HG03565 (cell line): ENCODE results near the gene MAGEA9B.
"Not testable (repeated sequence)": the region's sequence is repeated elsewhere in the genome, so short reads cannot be mapped to it uniquely, and the experiment has no call there.

Source experiments
- ATAC-seq: cut with Tn5 transposase; IDR thresholded peaks from one replicate; pipeline ENCODE4 v1.9.1; 2021; ENCODE audit warnings: mild to moderate bottlenecking, moderate library complexity; ENCODE audit not compliant: unreplicated experiment

Gene MAGEA9B, protein sequence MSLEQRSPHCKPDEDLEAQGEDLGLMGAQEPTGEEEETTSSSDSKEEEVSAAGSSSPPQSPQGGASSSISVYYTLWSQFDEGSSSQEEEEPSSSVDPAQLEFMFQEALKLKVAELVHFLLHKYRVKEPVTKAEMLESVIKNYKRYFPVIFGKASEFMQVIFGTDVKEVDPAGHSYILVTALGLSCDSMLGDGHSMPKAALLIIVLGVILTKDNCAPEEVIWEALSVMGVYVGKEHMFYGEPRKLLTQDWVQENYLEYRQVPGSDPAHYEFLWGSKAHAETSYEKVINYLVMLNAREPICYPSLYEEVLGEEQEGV

DNA sequence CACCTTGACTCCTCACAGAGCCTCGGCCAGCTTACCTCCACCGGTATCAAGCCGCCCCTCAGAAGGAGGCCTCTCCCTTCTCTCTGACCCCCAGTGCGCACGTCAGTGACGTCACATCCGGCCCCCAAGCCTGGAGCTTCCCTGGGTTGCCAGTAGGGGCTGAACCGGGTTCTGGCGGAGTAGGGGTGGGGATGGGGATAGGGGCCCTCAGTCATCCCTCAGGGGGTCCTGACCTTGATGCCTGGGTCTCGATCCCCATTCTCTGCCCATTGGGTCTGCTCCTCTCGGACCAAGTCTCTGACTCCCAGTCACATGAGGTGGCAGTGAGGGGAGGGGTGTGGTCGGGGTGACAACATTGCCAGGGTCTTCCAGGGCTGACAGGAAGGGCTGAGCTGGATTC, at the start of gene MAGEA9B:
Gene MAGEA9B (minus strand): TSS at position 101 of the 400 bp plus-strand sequence. CDS start 4,280 bp downstream, outside the sequence.
- ATAC-seq: not testable (repeated sequence)

DNA sequence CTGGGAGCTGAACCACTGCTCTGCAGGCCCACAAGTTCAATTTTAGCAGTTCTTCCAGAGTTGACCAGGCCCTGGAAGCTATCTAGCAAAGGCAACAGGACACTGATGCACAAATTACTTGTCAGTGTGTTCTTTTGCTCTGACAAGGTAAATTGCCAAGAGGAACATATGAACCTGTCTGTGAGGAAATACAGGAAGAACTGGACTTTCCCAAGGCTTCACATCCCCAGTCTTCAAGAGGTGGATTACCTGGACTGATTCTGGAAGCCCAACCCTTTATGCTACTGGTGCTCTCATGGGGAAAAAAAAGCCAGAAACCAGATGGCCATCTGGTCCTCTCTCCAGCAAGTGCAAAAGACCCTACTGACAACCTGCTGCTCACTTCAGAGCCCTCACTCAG, 46.3 kb upstream of the MAGEA9B start:
- no peak for ATAC-seq

DNA sequence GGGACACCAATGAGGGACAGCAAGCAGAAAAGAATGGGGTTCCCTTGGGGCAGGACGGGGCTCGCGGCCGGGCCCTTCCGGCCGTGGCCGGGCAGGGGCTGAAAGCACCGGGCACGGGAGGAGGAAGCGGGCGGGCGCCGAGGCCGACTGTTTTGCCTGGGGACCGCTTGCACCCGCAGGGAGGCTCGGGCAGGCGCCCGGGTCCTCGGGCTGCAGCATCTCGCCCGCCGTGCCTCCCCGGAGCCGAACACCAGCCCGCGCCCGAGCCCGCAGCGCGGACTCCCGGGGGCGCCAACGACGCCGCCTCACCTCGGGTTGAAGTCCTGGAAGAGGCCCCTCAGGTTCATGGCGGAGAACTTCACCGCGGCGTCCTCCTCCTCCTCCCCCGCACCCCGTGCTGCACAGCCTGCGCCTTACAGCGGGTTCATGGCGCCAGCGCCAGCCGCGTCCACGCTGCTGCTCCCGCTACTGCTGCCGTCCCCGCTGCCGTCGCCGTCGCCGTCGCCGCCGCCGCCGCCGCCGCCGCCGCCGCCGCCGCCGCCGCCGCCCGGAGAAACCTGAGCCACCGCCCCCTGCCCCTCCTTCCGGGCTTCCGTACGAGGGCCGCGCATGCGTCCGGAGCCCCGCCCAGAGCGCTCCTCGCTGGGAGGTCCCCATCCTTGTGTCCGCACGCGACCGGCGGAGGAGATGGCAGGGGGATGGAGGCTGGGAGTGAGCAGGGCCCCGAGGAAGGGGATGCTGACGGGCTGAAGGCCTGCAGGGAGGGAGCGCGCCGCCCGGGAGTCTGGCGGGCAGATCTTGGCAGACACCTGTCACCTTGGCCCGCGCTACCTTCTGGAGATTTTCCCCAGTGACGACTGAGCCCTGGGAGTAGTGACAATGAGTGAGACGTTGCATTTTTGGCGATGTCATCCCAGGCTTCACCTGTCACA, 44.2 kb upstream of the MAGEA9B start, which contains the start of gene TMEM185A:
Gene TMEM185A (minus strand): TSS at position 559 of the 932 bp plus-strand sequence. CDS start 212 bp downstream, at position 347.
- ATAC-seq: peak; percentile 88

DNA sequence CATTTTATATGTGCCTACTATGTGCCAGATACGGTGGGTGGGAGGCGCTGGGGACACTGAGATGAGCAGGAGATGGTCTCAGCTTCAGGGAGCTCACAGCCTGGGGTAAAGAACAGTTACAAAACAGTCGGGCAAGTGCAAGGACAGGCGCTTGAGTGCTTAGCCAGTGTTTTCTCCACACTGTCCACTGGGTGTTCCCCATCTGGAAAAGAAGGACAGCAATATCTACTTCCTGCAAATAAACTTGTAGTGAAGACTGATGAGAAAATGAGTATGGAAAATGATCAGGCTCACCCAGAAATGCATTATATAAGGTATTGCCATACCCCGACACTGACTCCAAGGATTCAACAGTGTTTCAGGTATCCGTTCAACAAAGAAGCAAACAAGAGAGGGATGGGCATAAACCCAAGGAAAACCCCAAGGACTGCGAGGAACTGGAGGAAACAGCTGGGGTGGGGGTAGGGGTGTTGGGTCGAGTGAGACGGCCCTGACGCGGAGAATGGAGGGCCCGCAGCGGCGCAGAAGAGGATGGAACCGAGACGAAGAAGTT, 43.5 kb upstream of the MAGEA9B start:
- no peak for ATAC-seq

DNA sequence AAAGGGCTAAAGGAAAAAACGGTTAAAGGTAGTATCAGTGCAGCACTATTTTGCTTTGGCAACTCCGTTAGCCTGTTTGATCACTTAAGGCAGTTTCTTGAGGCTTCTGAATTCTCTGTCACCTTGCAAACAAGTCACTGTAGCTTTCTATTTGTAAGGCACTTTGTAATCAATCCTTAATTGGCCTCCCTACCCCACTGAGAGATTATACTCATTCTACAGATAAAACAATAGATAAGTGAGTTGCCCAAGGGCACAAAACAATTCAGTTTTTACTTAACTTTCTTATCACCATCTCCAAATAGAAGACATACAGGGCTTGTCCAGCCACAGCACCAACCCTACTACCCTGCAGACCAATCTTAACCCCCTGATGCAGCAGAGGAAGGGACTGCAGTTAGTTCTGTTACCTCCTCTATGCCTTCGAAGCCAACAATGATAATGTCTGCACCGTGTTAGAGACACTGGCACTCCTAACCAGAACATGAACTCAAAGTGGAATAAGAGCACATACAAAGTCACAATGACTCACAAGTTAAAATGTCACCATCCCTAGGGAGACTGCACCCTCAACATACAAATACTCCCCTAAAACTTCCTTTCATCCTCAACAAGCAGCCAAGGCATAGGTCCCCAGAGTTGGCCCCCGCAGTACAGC, 42.6 kb upstream of the MAGEA9B start:
- ATAC-seq: no peak

DNA sequence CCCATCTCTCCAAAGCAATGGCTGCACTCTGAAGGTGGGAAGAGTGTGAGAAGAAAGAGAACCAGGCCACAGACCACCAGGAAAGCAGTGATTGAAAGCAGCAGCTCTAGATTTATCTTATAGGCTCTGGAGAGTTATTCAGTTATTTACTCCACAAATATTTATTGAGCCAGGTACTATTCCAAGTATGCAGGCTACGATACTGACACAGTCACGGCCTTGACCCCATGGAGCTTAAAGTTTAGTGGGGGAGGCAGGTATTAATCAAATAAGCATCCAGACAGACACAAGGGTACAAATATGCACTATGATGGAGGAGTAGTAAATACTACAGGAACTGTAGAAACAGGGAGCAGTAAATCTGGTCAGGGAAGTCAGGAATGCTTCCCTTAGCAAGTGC, 41.5 kb upstream of the MAGEA9B start:
- no peak for ATAC-seq

DNA sequence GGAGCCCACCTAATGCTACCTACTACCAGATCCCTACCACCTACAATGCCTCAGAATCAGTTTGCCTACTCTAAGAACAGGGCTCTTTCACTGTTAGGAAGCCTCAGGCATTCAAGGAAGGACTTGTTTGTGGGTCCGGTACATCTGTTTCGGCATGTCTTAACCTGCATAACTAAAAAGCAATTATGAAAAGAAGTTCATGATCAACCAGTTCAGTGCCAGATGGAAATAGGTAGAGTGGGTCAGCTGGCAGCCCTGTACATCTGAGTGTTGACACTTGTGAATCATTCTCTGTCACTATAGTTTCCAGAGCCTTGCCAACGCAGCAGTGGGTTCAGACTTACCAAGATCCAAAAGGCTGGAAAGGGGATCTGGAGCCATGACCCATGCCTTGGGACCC, 41.0 kb upstream of the MAGEA9B start:
- ATAC-seq: no peak

DNA sequence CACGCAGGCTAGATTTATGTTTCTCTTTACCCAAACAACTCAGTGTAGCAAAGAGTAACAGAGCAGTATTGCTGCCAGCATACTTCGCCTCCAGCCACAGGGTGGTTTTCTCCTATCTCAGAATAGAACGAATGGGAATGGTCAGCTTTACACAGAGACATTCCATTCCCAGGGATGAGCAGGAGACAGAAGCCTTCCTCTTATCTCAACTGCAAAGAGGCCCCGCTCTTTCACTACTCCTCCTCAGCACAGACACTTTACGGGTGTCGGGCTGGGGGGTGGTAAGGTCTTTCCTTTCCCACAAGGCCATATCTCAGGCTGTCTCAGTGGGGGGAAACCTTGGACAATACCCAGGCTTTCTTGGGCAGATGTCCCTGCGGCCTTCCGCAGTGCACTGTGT, 39.6 kb upstream of the MAGEA9B start:
- ATAC-seq: not testable (repeated sequence)

DNA sequence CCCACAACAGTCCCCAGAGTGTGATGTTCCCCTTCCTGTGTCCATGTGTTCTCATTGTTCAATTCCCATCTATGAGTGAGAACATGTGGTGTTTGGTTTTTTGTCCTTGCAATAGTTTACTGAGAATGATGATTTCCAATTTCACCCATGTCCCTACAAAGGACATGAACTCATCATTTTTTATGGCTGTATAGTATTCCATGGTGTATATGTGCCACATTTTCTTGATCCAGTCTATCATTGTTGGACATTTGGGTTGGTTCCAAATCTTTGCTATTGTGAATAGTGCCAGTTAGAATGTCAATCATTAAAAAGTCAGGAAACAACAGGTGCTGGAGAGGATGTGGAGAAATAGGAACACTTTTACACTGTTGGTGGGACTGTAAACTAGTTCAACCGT, 32.4 kb upstream of the MAGEA9B start:
- ATAC-seq: not testable (repeated sequence)

DNA sequence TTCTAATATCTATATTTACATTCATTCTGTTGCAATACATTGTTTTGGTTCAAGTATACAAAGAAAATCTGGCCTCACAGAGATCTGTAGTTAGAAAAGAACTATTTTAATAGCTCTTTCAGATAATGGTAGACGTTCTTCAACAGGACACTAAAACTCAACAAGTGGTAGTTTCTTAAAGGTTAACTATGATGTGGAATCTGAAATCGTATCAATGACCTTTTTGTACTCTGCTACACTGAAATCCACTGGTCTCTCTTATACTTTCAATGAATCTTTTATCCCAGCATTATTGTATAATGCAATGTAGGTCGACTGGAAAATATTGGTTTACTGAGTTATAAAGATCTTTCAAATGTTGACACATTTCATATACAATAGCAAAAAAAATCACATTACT, 31.6 kb upstream of the MAGEA9B start:
- ATAC-seq: no peak

DNA sequence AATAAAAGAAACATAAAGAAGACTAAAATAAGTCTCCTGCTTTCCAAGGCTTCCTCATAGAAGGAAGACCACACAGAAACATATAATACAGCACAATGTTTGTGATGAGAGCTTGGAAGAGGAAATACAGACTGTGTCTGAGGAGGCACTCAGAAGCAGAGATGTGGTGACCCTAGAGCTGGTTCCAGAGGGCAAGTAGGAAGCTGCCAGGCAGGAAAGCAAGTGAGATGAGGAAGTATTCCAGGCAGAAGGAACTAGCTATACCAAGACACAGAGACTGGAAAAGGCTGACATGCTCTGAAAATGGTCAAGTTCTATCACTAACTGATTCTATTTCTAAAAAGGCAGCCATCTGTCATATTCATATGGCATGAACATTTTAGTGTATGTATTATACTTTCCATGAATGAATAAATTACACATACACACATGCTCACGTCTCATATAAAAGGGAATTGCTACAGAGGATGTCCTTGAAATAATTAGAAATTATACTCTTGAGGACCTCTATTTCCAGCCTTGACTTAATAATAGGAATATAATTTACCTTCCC, 24.4 kb upstream of the MAGEA9B start:
- ATAC-seq: no peak

DNA sequence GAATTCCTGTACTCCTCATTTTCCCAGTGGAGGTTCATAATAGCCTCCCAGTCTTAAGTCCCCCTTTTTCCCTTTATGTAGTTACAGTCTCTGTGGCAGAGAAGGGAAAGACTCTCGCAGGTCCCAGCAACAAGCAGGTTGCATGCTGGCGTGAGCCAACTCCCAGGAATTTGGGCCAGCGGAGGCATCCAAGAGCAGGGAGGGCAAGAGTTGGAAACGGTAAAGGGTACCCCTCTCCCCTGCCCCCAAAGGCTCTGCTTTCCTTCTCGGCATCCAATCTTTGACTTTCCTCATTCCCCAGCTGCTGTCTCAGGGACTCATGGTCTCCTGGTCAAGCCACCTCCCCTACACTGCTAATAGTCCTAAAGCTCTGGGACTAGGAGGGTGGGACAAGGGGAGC, 23.3 kb upstream of the MAGEA9B start:
- ATAC-seq: no peak

DNA sequence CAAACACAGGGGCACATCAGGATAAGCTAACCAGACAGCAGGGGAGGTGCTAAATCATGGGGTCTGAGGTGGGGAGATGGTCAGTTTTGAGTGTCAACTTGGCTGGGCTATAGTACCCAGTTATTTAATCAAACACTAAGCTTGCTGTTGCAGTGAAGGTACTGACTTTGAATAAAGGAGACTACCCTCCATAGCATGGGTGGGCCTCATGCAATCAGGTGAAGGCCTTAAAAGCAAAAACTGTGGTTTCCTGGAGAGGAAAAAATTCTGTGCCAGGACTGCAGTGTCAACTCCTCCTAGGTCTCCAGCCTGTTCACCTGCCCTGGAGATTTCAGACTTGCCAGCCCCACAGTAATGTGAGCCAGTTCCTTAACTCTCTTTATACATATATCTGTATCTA, 20.4 kb upstream of the MAGEA9B start:
- no peak for ATAC-seq

DNA sequence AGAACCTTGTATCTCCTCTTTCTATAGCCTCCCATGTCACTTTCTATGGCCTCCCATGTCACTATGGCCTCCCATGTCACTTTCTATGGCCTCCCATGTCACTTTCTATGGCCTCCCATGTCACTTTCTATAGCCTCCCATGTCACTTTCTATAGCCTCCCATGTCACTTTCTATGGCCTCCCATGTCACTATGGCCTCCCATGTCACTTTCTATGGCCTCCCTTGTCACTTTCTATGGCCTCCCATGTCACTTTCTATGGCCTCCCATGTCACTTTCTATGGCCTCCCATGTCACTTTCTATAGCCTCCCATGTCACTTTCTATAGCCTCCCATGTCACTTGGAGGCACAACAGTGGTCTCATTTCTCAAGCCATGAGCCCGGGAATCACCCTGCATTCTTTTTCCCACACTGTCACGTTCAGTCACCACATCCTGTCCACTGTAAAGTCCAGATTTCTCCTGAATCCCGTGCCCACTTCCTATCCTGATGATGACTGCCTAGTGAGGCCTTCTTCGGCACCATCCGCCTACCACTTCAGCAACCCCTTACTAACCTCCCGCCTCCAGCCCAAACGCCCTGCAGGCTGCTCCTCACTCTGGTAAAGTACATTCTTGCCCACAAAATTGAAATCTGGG, 18.1 kb upstream of the MAGEA9B start:
- not testable (repeated sequence) for ATAC-seq

DNA sequence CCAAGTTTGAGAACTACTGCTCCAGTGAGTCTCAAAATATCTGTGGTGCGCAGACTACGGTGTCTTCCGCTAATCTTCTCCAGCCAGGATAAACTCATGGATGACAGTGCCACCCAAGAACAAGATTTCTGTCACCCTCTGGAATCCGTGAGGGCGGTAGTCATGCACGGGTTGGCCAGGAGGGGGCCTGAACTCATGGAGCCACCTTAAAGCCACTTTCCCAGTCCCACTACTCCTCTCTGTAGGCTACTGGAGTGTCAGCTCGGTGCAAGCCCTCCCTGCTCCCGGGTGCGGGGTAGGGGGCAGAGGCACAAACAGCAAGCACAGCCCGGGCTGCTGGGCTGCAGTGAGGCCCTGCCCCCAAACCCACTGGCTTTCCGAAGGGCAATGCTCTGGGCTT, 11.3 kb upstream of the MAGEA9B start:
- not testable (repeated sequence) for ATAC-seq

DNA sequence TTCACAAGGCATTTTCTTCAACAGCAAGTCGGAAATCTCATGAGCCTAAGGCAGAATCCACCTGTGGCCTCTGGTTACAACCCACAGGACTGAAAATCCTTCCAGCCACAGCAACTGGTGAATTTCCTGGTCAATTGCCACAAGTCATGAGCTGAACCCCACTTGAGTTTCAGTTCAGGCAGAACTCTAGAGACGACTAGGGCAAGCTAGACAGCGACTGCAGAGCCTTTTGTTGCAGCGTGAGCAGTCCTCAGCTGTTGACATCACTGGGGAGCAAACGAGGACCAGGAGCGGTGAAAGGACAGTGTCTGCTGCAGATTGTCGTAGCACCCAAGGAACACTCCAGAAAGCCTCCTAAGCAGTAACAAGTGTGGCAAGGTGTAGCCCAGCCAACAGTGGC, 8.7 kb upstream of the MAGEA9B start:
- ATAC-seq: not testable (repeated sequence)

DNA sequence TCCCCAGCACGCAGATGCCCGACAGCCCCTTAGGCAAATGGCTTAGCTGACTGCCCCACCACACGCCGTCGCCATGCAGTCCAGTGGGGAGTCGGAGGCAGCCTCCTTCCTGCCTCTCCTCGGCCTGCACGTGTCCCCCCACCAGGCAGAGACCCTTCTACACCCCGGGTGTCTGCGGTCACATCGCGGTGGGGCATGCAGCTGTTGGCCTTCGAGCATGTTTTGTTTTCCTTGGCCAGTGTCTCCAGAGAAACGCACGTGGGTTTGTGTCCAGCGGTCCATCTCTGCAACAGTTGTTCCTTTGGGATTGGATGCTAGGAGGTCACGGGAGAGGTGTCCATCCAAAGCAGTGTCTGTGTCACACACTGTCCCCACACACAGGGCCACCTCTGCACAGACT, 8.0 kb upstream of the MAGEA9B start, which contains the start of gene HSFX2:
Gene HSFX2 (minus strand): TSS at position 101 of the 400 bp plus-strand sequence. CDS start 614 bp downstream, outside the sequence.
- ATAC-seq: not testable (repeated sequence)

DNA sequence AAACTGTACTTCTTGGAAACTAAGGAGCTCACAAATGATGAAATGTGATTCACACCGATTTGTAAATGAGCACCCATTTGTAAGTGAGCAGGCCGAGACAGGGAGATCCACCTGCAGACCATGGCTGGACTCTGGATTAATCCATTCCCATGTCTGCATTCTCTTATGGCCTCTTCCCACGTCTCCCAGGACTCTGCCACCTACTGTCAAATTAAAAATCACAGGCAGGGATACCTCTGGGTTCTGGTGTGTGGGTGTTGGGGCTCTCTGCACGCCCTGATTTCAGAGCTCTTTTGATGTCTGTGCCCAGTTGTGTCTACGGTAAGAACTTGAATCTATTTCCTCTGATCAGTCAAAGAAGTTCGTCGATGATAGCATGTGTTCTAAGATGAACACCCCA, 3.7 kb upstream of the MAGEA9B start:
- ATAC-seq: not testable (repeated sequence)

DNA sequence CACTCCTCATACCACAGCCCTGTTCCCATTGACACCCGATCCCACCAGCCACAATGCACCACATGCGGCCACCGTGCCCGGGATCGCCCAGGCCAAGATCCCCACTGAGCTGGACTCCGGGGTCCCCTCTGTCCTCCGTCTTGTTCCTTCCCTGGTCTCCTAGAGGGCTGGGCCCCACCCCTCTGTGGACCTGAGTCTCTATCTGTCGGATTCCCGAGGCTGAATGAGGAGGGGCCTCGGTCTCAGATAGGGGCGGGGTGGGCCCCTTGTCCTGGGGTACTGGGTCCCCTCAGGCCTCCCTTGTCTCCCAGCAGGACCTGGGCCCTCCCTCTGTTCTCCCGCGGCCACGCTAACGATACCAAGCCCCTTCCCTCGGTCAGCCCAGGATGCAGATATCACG, 1.6 kb downstream of the MAGEA9B start:
- ATAC-seq: not testable (repeated sequence)

DNA sequence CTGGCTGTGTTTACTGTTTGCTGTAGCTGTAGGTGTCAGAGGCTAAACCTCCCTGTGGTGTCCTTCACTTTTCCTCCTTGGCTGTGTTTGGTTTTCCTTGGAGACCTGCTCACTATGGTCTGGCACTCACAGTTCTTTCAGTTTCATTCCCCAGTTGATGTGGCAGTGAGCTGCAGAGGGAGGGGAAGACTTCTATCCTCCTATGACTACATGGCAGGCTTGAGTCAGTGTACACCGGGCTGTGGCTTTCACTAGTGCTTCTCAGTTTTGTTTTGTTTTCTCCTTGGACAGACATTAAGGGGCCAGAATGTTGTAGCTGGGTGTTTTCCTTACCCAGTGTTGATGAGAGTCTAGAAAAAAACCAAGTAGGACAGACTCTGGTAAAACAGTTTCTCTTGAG, 13.8 kb downstream of the MAGEA9B start:
- ATAC-seq: peak; percentile 100
